ENCODE results near the gene HPS3. TPM values are rescaled to one million over a fixed set of nuclear protein-coding genes. Genes with fewer than 3 reads are reported as not detected.

Gene HPS3
- total and polyA plus RNA-seq, 8 donors, result 4.0 to 18.1 (median 7.9) TPM

DNA sequence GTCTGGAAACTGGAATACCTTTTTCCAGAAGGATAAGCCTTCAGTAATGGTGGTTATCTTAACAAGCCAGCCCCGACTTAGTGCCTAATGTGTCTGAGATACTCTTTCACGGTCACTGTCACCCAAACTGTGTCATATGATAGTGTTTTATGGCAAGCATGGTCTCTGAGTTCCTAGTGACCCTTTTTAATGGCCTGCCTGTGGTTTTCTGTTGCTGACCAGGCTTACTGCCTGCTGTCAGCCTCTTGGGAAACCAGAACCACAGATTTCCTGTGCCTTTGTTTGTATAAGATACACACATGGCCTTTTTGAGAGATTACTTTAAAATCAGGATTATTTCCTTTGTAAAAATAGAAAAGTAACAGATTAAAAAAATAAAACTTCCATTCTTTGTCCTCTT, 22.4 kb downstream of the HPS3 start:
- ATAC-seq, result peak in 2 of 4 donors; percentile 71 to 74
- intact Hi-C loops (cut with DNase I), result no loop called here
- H3K36me3 ChIP-seq, result peaks cover 0 to 16% (median 0%) of the 10 kb centered on the region in 3 donors
- WGBS, 2 donors, result 57 to 64% methylated on average over 2 of the region's 2 CpGs
- FAIRE-seq, result no peak
- H3K27me3 ChIP-seq, result no peaks in the 10 kb centered on the region
- peaks cover 0 to 3% (median 0%) of the 10 kb centered on the region in 3 donors for H3K4me1 ChIP-seq
- H3K4me3 ChIP-seq, result no peak overlapping the region
- no peak overlapping the region for H3K27ac ChIP-seq
- TF ChIP-seq, protein P1, sequence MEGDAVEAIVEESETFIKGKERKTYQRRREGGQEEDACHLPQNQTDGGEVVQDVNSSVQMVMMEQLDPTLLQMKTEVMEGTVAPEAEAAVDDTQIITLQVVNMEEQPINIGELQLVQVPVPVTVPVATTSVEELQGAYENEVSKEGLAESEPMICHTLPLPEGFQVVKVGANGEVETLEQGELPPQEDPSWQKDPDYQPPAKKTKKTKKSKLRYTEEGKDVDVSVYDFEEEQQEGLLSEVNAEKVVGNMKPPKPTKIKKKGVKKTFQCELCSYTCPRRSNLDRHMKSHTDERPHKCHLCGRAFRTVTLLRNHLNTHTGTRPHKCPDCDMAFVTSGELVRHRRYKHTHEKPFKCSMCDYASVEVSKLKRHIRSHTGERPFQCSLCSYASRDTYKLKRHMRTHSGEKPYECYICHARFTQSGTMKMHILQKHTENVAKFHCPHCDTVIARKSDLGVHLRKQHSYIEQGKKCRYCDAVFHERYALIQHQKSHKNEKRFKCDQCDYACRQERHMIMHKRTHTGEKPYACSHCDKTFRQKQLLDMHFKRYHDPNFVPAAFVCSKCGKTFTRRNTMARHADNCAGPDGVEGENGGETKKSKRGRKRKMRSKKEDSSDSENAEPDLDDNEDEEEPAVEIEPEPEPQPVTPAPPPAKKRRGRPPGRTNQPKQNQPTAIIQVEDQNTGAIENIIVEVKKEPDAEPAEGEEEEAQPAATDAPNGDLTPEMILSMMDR (IDR thresholded peaks at IDR 0.05), result no peak
- H3K9me3 ChIP-seq, result no peaks in the 10 kb centered on the region
- no peak for DNase-seq

DNA sequence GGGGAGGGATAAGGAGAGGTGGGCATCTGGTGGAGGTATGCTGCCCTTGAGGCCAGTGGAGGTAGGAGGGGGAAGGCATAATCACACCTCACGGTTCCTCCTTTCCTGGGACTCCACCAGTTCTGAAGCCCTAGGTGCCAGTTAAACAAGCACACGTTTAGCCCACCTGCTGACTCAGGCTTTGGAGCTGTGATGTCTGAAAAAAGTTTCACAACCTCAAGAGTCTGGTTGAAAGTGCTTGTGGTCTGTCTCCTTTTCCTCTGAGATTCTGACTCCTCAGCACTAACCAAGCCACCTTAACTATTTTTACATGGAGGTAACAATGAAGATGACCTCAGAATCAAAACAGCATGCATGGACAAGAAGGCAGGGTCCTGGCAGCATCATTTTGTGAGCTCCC, 23.0 kb downstream of the HPS3 start:
- DNase-seq (no peak), FAIRE-seq (no peak), ATAC-seq (peak in 2 of 4 donors; percentile 29 to 35)
- Histone ChIP-seq H3K4me1 (peaks cover 0 to 3% (median 0%) of the 10 kb centered on the region in 3 donors), H3K4me3 (no peak overlapping the region), H3K9me3 (no peaks in the 10 kb centered on the region), H3K27me3 (no peaks in the 10 kb centered on the region), H3K27ac (no peak overlapping the region), H3K36me3 (peaks cover 0 to 16% (median 0%) of the 10 kb centered on the region in 3 donors)
- TF ChIP-seq, protein P1 (IDR thresholded peaks at IDR 0.05), result no peak
- intact Hi-C loops (cut with DNase I), result no loop called here
- 65 to 75% methylated on average over 2 of the region's 2 CpGs for whole genome bisulfite sequencing, 2 donors

DNA sequence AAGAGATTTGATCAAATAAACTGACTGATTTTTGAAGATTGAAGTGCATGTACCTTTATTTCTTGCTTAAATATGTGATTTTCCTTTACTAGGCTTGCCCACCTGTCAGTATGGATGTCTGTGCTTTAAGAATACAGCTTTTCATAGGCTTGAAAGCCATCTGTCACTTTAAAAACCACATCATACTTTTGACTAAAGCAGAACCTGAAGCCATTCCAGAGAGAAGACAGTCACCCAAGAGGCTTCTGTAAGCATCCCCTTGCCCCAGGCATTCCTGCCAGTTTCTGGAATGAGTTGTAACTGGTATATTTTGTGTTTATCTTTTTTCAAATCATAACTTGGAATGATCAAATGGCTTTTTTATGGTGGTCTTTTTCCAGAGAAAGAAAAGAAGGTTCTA, 24.0 kb downstream of the HPS3 start:
- DNase-seq, result no peak
- no peak overlapping the region for H3K27ac ChIP-seq
- H3K36me3 ChIP-seq, result peaks cover 0 to 25% (median 0%) of the 10 kb centered on the region in 3 donors
- TF ChIP-seq, protein P1 (IDR thresholded peaks at IDR 0.05), result no peak
- no peak overlapping the region for H3K4me3 ChIP-seq
- FAIRE-seq, result no peak
- intact Hi-C loops (cut with DNase I), result no loop called here
- ATAC-seq, result no peak
- peaks cover 0 to 3% (median 0%) of the 10 kb centered on the region in 3 donors for H3K4me1 ChIP-seq
- no peaks in the 10 kb centered on the region for H3K9me3 ChIP-seq
- H3K27me3 ChIP-seq, result no peaks in the 10 kb centered on the region

DNA sequence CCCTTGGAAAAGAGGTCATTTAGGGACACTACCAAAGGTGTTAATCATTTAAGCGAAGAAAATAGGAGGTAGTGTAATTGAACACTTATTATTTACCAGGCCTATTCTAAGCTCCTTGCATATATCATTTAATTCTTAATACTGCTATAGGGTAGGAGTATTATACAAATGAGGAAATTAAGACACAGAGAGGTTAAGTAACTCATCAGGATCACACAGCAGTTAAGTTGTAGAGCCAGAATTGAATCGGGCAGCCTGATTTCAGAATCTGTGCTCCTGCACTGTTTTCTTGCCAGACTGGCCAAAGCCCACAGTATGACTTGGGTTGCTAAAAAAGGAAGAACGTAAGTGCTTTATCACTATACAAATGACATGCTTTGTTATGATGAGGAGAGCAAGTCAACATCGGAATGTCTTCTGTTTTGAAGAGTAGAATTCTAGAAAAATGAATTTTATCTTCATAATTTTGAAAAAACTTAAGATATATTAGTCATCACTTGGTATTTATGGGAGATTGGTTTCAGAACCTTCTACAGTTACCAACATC, 31.4 kb downstream of the HPS3 start:
- peaks cover 0 to 20% (median 0%) of the 10 kb centered on the region in 3 donors for H3K36me3 ChIP-seq
- no peak overlapping the region for H3K4me3 ChIP-seq
- H3K4me1 ChIP-seq, result no peaks in the 10 kb centered on the region
- intact Hi-C loops (cut with DNase I), result no loop called here
- FAIRE-seq, result no peak
- no peak for ATAC-seq
- no peaks in the 10 kb centered on the region for H3K9me3 ChIP-seq
- 94% methylated on average over 4 of the region's 4 CpGs for WGBS, 2 donors
- H3K27ac ChIP-seq, result no peak overlapping the region
- TF ChIP-seq, protein P1 (IDR thresholded peaks at IDR 0.05), result no peak
- DNase-seq, result no peak
- H3K27me3 ChIP-seq, result no peaks in the 10 kb centered on the region

DNA sequence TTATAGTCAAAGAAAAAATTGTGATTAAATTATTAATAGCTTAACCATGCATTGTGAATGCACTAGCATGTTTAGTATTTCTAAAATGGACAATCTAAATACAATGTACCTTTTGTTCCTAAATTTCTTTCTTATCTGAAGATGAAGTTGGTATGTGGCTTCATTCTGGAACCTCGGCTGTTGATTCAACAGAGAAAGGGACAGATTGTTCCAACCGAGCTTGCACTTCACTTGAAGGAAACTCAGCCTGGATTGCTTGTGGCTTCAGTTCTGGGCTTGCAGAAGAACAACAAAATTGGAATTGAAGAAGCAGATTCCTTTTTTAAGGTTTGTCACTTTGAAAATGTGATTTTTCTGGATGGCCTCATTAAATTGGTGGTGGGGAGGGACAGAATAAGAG, 32.6 kb downstream of the HPS3 start:
- FAIRE-seq, result no peak
- H3K4me3 ChIP-seq, result no peak overlapping the region
- no peaks in the 10 kb centered on the region for H3K27me3 ChIP-seq
- intact Hi-C loops (cut with DNase I), result no loop called here
- TF ChIP-seq, protein P1 (IDR thresholded peaks at IDR 0.05), result no peak
- H3K27ac ChIP-seq, result no peak overlapping the region
- peaks cover 0 to 29% (median 0%) of the 10 kb centered on the region in 3 donors for H3K36me3 ChIP-seq
- no peaks in the 10 kb centered on the region for H3K9me3 ChIP-seq
- no peaks in the 10 kb centered on the region for H3K4me1 ChIP-seq
- no peak for ATAC-seq
- WGBS, 2 donors, result 68 to 74% methylated on average over 2 of the region's 2 CpGs
- DNase-seq, result no peak

Data from pancreas (tissue), 10 donors.